SW480 (cell line): ENCODE results near the gene AKR7A3.

Experiments
- DNase-seq: peaks from one replicate; pipeline ENCODE4 v3.0.0-alpha.2; 2016; ENCODE audit warnings: low spot score

Gene AKR7A3

DNA sequence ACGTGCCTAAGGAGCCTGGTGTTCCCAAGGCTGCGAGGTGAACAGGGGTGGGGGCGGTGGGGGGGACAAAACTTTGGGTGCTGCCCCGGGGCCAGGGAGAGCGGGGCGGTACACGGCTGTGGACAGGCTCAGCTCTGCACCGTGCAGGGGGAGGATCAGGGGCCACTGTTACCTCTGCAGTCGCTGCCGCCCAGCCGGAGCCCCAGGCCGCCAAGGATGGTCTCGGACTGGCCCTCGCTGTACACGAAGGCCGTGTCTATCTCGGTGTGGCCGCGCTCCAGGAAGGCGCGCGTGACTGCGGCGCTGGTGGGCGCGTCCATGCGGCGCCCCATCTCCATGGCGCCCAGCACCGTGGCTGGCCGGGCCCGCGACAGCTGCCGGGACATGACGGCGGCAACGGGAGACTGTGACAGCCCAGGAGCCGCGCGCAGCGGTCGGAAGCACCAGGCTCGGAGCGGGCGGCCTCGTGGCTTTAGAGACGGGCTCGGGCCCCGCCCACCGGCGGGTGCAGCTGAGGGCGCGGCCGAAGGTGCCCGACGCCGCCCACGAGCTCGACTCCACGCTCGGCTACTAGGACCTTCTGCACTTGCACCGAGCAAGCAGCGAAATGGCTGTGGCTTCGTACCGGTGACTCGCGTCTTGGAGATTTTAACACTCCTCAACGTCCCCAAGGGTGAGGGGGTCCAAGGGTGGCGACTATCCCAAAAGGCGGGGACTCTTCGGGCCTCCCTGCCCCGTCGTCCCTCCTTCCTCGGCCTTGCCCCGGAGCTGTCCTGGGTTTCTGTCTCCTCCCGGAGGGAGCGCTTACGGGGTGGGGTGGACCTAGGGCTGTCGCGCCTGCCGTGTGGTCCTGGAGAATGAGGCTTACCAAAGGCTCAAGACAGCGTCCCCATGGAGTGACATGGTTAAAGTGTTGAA lies at the start of gene AKR7A3:
Gene AKR7A3 (minus strand): TSS at position 447 of the 918 bp plus-strand sequence. CDS start 61 bp downstream, at position 386.
- DNase-seq: peak; percentile 47

DNA sequence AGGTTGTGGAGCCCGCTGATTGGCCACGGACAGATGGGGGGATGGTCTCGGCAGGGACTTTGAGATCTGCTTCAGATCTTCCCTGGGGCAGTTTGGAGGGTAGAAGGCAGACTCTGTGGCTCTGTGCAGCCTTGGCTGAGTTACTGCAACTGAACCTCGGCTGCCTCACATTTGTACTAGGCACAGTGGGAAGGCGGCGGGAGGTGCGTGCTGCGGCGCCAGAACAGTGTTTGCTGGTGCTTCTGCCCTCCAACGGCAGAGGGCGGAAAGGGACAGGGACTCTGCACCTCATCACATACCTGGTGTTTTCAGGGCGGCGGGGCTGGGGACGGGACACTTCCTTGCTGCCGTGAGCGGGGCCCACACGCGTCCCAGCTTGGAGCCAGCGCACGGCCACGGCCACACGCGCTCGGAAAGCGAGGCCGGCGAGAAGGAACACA lies 49.8 kb upstream of the AKR7A3 start:
- DNase-seq: no peak

DNA sequence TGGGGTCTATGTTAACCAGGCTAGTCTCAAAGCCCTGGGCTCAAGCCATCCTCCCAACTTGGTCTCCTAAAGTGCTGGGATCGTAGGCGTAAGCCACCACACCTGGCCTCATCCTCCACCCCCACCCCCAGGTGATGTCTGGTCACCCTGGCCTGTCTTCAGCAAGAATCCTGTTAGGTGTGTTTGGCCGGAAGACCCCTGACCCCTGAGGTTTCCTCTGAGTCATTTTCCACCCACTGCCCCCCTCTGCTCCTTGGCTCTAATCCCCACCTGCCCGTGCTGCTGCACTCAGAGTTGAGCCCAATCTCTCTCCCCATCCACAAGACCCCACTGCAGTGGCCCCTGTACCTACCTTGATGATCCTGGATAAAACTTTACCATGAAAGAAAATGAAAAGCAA lies 48.7 kb upstream of the AKR7A3 start:
- DNase-seq: no peak

DNA sequence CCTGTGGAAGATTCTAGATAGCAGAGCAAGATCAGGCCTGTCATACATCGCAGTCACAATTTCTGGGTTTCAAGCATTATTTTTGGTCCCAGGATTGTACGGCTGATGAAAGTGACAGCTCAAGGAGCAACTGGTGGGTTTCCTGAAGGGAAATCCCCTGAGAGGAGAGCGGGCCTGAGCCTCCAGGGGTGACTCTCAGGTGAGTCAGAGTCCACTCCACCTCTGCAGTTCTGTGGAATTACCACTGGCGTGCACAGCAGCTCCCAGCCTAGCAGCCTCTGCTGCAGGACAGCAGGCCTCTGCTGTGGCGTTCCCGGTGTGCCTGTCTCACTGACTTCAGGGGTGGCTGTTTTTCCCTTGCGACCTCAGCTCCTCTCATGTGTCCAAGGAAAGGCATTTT lies 48.0 kb upstream of the AKR7A3 start:
- DNase-seq: peak; percentile 26

DNA sequence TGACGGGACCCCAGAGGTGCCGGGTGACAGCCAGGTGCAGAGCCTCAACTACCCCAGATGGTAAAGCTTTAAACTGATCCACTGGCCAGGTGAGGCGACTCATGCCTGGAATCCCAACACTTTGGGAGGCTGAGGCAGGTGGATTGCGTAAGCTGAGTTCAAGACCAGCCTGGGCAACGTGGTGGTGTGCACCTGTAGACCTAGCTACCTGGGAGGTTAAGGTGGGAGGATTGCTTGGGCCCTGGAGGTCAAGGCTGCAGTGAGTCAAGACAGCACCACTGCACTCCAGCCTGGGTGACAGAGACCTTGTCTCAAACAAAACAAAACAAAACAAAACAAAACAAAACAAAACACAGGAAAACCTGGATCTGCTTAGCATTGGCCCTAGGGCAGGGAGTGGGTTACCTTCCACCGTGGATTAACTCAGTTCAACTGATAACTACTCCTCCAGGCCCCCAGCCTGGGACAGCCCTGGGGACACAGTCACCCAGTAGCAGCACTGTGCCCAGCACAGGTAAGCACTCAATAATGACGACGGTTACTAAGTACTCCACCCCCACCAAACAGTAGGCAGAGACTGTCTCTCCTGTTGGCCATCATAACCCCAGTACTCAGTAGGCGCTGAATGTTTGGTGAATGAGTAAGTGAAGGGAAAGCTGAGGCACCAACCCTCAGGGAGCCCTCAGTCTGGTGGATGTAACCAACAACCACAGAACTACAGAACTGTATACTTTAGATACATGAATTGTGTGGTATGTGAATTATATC lies 45.2 kb upstream of the AKR7A3 start:
- no peak for DNase-seq

DNA sequence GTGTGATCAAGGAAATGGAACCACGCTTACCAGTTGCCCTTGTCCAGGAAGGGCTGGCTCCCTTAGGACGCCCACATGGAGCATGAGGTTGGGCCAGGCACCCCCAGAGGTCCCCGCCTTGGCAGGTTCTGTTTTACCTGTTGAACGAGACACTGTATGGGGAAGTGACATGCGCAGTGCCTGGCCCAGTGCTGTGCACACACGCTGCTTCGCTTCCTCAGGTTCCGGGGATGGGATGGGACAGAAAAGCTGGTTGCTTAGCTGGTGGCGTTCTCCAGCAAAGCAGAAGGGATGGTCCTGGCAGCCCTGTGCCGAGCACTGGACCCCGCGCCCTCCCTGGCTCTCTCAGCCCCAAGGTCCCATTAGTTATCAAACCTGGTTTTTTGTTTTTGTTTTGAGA lies 44.3 kb upstream of the AKR7A3 start:
- DNase-seq: no peak

DNA sequence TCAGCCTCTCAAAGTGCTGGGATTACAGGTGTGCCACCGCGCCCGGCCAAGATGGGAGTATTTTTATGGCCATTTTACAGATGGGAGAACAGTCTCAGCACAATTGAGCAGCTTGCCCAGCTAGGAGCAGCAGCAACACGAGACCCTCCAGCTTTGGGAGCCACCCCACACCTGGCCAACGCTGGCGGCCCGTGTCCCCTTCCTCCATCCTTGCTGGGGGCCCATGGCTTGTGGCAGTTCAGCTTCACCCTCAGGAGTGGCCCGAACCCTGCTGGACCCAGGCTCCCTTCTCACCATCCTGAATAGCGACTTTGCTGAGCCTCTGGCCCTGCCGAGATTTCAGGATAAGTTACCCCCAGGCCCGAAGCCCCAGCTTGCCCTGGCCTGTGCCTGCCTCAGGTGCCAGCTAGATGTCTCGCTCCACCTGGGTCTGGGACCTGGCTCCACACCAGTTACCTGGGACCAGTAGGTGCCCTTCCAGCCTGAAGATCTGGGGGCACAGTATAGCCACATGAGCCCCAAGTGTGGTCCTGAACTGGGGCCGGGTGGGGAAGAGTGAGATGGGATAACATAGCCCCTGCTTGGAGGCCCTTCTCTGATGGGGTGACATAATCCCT lies 42.8 kb upstream of the AKR7A3 start:
- no peak for DNase-seq

DNA sequence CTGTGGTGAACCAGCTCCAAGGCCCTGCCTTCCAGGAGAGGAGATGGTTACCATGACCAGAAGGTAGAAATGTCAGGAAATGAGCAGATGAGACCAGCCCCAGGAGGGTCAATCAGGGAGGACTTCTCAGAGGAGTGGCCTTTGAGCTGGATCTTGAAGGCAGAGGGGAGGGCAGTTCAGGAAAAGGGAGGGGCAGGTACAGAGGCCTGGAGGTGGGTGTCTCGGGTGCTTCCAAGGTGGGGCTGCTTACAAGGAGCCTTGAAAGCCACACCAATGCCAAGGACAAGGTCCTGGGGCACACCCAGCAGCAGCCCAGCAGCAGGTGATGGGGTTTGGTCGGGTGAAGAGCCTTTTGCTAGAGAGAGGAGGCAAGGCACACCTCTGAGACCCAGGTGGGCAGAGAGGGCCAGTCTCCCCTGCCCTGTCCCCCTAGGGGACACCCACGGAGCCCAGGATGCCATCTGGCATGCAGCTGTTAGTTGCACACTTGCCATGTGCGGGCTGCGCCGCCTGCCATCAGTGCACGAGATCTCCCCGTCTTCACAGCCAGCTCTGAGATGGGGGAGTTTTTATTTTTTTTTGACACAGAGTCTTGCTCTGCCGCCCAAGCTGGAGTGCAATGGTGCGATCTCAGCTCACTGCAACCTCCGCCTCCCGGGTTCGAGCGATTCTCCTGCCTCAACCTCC lies 42.0 kb upstream of the AKR7A3 start:
- no peak for DNase-seq

DNA sequence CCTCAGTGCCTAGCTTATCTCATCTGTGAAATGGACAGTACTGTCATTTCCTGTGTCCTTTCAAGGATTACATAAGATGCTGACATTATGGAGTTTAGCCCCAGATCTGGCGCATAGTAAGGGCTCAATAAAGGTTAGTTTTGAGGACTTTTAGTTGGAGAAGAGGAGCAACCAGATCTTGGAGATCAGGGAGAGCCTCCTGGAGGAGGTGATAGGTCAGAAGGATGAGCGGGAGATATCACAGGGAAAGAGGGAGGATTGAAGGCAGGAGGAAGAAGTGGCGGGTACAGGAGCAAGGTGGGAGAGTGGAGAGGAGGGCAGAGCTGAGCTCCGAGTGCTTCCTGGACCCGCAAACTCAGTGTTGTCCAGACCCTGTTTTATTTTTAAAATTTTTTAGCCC lies 41.0 kb upstream of the AKR7A3 start:
- DNase-seq: no peak

DNA sequence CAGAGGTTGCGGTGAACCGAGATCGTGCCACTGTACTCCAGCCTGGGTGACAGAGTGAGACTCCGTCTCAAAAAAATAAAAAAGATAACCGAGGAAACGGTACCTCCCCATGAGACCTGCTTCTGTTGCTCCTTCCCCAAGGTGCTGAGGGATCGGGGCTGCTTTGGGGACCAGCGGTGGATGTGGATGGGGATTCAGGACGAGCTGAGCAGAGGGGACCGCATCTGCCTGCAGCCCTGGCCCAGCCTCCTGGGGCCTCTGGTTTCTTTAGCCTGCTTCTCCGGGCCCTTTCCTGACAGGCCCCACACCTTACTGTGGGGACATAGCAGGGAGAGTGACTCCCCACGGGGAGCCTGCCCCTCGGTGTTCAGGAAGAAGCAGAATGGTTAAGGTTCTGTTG lies 40.6 kb upstream of the AKR7A3 start:
- no peak for DNase-seq

DNA sequence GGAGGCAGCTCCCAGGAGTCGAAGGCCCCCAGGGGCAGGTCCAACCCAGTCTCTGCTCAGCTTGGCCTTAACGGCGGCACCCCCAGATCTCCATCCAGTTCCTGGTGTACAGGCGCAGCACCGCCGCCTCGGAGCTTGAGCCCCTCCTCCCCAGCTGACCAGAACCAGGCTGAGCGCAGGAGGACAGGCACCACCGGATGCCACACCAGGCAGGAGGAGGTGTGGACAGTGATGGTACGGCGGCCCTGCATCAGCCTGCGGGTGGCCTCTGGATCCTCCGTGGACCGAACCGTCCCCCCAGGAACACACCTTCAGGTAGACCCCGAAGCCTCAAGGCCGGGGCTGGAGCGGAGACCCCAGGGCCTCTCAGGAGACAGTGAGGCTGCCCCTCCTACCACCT lies 39.9 kb upstream of the AKR7A3 start:
- no peak for DNase-seq

DNA sequence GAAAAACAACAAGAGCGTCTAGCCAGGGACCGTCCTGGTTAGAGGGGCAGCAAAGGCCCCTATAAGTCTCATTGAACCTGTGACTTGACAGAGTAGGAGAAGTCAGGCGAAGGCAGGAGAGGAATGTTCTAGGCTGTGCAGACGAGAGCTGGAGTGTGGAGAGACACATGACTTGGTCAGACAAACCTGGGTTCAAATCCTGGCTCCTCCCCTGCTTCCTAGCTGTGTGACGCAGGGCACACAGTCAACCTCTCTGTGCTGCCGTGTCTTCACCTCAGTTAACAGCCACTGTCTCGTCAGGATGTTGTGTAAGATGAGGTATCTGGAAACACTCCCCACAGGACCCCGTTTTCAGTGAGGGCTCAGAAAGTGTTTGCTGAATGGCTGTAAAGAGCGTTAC lies 39.2 kb upstream of the AKR7A3 start:
- no peak for DNase-seq

DNA sequence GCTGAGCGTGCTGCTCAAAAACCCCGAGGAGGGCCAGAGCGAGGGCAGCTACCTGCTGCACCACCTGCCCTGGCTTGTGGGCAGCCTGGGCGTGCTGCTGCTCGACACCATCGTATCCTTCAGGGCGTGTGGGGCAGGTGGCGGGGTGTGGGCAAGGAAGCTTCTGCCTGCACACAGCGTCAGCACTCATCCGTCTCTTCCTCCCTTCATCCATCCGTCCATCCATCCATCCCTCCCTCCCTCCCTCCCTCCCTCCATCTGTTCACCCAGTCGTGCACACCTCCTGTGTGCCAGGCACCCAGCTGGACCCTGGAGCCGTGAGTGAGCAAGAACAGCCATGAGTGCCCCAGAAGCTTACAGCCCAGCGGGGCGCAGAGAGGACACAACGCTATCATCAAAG lies 38.7 kb upstream of the AKR7A3 start:
- no peak for DNase-seq

DNA sequence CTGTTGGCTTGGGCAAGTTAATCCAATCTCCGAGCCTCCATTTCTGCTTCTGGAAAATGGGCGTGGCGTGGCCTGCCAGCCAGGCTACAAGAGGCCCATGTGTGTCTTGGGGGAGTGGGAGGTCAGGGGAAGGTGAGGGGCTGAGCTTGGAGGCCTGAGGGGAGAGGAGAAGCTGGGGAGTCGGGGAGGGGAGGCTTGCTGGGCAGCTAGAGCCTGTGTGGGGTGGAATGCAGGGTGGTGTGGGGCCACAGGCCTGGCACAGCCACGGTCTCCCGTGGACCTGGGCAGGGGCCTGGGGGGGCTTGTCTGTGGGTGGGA lies 38.1 kb upstream of the AKR7A3 start:
- DNase-seq: no peak

DNA sequence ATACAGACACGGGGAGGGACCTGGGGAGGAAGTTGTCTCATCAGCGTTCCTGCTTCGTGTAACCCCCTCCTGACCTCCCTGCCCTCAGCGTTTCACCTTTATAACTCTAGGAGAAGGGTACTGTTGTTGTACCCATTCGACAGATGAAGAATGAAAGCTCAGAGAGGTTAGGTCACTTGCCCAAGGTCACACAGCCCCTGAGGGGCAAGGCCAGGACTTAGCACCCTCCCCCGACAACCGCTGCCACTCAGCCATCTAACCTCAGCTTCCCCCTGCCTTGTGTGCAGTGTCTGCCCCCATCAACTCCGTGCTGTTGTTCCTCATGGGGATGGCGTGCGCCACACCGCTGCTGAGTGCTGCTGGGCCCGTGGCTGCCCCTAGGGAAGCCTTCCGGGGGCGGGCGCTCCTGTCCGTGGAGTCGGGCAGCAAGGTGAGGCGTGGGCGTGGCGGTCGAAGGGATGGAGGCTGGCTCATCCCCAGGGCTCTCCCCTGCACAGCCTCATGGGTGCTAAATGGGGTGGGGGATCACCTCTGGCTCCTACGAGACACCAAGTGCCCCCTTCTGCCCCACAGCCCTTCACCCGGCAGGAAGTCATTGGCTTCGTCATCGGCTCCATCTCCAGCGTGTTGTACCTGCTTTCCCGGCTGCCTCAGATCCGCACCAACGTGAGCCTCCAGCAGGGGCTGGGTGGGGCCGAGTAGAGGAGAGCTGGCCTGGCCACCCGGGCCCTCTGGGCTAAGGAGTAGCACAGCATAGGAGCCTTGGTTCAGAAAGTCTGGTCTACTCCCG lies 37.6 kb upstream of the AKR7A3 start:
- no peak for DNase-seq

DNA sequence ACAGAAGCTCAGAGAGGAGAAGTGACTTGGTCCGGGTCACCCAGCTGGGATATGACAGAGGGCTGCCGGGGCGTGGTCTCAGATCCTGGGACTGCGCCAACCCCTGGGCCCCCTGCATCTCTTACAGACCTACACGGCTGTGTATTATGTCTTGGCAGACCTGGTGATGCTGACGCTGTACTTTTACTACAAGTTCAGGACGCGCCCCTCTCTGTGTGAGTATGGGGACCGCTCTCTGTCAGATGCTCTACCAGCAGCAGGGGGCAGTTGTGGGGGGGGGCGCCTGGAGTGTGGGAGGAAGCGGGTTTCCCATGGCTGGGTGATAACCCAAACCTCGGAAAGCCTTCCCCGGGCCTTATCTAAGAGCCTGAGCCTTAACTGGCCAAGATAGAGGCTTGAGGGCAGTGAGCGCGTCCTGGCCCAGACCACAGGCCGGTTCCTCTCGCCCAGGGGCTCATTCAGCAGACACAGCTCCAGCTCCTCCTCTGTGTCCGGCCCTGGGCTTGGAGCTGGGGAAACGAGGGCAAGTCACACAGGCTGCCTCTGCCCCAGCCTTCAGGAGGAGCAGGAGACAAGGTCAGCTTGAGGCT lies 36.9 kb upstream of the AKR7A3 start:
- no peak for DNase-seq

DNA sequence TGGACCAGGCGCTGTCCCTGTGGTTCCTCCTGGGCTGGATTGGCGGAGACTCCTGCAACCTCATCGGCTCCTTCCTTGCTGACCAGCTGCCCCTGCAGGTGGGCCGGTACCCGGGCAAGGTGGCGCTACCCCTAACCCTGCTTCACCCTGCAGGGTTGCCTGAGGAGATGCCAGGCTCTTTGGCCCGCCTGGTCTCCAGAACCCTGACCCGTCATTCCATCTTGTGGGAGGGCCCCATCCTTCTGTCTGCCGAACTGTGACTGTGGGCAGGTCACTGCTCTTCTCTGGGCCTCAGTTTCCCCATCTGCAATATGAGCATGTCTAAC lies 36.1 kb upstream of the AKR7A3 start:
- DNase-seq: no peak

DNA sequence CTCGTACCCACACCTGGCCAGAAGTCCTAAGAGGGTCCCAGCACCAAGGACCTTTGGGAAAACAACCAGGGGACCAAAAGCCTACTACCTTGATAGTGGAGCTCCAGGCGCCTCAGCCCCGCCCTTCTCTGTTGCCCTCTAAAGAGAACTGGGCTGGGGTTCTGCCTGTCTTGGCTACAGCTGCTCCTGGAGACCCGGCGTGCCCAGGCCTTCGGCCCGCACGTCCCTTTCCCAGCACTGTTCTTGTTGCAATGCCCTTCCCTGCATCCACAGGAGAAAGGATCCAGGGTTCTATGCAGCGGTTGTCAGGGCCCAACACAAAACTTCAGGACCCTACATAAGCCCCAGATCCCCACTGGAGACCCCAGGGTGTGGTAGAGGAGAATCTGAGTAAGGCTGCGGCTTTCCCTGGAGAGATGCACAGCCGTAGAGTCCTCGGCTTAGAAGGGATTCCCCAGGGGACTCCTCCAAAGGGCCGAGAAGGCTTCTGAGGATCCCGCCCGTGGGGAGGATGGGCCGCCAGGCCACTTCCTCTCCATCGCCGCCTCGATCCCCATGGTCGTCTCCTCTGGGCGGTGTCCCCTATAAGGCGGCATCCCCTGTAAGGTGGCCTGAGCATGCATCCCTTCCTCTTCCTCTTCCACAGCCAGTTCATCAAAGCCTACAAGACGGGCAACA lies 35.6 kb upstream of the AKR7A3 start:
- no peak for DNase-seq

DNA sequence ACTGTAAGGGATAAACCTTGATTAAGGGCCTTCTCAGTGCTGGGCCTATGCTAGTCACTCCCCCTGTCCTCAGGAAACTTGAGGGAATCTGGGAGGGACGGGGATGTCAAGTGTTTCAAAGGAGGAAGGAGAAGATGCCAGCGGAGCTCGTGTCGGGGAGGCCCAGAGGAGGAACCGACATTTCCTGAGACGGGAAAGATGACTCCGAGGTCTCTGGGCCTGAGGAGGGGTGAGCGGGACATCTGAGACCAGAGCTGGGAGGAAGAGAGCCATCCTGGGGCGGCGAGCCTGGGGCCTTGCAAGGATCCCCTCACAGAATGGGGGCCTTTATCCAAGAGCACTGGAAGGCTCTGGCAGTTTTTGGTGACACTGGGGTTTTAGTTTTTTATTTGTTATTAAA lies 33.9 kb upstream of the AKR7A3 start:
- no peak for DNase-seq

DNA sequence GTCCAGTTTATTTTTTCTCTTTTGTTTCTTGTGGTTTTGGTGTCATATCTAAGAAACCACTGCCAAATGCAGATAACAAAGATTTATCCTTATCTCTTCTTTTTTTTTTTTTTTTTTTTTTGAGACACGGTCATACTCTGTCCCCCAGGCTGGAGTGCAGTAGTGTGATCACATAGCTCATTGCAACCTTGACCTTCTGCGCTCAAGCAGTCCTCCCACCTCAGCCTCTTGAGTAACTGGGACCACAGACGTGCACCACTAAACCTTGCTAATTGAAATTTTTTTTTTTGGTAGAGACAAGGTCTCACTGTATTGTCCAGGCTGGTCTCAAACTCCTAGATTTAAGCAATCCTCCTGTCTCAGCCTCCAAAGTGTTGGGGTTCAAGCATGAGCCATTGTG lies 32.5 kb upstream of the AKR7A3 start:
- no peak for DNase-seq

DNA sequence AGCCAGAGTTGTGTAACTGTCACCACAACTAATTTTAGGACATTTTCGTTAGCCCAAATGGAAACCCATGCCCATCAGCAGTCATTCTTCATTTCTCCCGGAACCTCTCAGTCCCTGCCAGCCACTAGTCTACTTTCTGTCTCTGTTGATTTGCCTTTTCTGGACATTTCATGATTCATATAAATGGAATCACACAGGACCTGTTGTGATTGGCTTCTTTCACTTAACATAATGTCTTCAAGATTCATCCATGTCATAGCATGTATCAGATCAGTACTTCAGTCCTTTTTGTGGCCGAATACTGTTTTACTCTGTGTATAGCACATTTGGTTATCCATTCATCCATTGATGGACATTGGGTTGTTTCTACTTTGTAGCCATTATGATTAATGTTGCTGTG lies 30.6 kb upstream of the AKR7A3 start:
- no peak for DNase-seq
